AG09319 (cell line): Measurements from ENCODE around the gene SERPINA12.

Experiments
- DNase-seq: peaks from one replicate; pipeline ENCODE4 v3.0.0-alpha.2; 2010; ENCODE audit warnings: low read depth; ENCODE audit errors: extremely low read depth
- CTCF ChIP-seq: IDR thresholded peaks from 2 replicates; pipeline ENCODE4 v1.5.1; 2011; ENCODE audit warnings: low read depth, mild to moderate bottlenecking, inconsistent platforms, low read length, moderate library complexity

Gene SERPINA12

DNA sequence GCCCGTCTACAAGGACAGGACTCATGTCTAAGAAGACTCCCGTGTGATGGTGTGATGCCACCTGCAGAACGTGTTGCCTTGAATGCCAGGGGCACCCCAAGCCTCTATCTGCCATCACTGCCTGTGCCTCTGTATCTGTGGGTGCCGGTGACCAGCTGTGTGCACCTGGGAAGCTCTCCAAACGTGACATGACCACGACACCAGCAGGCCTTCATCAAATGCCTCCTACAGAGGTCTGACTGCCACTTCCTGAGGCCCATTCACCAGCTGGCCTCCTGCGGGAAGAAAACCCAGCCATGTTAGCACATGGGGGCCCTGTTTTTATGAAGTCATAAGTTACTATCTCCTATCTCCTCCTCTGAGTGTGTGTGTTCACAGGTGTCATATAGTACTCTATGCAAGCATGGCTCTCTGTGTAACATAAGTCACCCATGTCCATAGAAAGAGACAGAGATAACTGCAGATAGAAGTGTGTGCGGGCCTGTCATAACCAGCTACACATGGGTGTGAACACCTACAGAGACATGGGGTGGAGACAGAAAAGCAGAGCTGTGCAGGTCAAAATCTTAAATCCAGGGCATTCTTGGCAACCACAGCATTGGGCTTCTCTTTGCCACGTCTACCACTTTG lies 33.7 kb upstream of the SERPINA12 start:
- TF ChIP-seq CTCF = no peak
- no peak for DNase-seq

GRCh38 chr14:94542111-94542810 lies 33.0 kb upstream of the SERPINA12 start:
- TF ChIP-seq CTCF = no peak
- DNase-seq = no peak

DNA sequence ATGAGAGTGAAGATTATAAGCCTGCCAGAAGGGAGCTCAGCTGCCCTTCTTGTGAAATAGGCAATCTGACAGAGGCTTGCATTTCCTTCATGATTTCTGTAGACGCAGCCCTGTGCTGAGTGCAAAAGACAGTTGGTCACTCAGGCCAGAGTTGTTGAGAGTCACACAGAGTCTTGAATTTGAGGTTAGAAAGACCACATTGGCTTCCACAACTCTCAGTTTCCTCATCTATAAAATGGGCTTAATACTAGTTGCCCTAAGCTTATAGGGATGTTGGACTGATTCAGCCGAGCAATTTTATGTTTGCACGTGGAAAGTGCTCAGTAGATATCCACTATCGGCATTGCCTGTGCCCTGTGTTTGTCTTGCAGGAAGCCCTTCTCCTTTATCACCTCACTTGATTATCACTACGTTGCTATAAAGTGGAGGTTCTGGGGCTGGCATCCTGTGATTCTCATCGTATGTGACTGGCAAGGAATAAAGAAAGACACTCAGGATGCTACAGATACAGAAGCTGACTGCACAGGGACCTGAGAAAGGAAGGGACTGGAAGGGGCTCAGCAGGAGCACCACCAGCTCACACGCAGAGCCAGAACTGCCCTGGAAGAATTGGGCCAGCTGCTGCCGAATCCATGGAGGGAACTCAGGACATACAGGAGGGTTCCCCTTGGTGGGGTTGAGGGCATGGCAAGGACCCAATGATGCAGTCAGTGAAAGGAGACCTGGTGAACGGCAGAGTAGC lies 32.1 kb upstream of the SERPINA12 start:
- no peak for TF ChIP-seq CTCF
- DNase-seq = no peak

DNA sequence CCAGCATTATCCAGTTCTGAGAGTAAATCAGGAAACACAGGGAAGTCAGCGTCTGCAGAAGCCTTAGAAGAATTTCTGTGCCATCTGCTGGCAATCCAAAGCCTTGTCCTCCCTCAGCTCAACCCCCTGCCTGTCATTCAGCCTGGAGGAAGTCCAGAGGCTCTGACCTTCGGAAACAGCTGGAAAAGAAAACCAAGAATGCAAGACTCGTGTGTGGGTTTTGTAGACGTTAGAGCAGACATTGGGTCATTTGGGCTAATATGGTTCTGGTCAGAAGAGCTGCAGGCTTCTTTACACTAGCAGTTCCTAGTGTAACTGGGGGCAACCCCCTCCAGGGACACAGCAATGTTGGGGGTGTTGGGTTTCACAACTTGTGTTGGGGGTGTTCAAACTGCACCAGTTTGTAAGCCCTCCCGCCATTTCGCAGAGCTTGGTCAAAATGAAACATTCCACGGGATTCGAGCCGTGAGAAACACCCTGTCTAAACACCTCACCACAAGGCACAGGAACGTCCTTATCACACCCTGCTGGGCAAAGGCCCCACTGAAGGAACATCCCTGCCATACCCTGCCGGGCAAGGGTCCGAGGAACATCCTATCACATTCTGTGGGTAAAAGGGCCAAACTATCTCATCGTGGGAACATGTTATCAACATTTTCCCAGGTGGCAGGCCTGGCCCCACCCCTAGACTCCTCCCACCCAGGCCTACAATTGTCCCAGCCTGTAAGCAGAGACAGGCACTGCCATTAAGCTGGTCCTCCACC lies 30.9 kb upstream of the SERPINA12 start:
- DNase-seq = no peak
- peak; percentile 7; the same call in 1 of the 2 replicates for TF ChIP-seq CTCF

GRCh38 chr14:94539181-94539580 lies 29.9 kb upstream of the SERPINA12 start:
- TF ChIP-seq CTCF = no peak

GRCh38 chr14:94538070-94538740 lies 28.9 kb upstream of the SERPINA12 start:
- no peak for TF ChIP-seq CTCF

More at GRCh38 chr14:94539181-94539580, 29.9 kb upstream of the SERPINA12 start:
- no peak for DNase-seq

More at GRCh38 chr14:94538070-94538740, 28.9 kb upstream of the SERPINA12 start:
- DNase-seq = no peak
